Adrenal gland (tissue), 12 donors: ENCODE results near the gene ATOH8. TPM values are rescaled to one million over a fixed set of nuclear protein-coding genes. Genes with fewer than 3 reads are reported as not detected.

Experiments used
- DNase-seq, 7 donors: peaks; one replicate each; pipeline ENCODE4 v3.0.0-alpha.2; 2019 to 2020
- H3K27ac ChIP-seq, 5 donors: fragments of 200-600 bp; sonication (generic) in 4 of 5; 1 replicate in 3 of 5; 2 replicates in 2 of 5; pipeline versions ENCODE4 v1.5.1 to v1.8.0; 2016 to 2020; ENCODE audit warnings: mild to moderate bottlenecking in 1 of 5
- H3K27me3 ChIP-seq: fragments of 200-600 bp; 2 replicates; pipeline ENCODE4 v1.8.0; 2021
- H3K36me3 ChIP-seq, 2 donors: fragments of 200-600 bp; replicated peaks in 1 of 2; 1 replicate in 1 of 2; 2 replicates in 1 of 2; pipeline versions ENCODE4 v1.5.1 to v1.8.0; 2018 to 2022
- H3K4me1 ChIP-seq, 2 donors: fragments of 200-600 bp; replicated peaks in 1 of 2; 1 replicate in 1 of 2; 2 replicates in 1 of 2; pipeline versions ENCODE4 v1.5.1 to v1.8.0; 2018 to 2021
- H3K4me3 ChIP-seq, 4 donors: fragments of 200-600 bp; sonication (generic) in 3 of 4; one replicate each; pipeline ENCODE4 v1.5.1; 2016 to 2018
- H3K9me3 ChIP-seq, 3 donors: fragments of 200-600 bp; sonication (generic) in 1 of 3; replicated peaks in 1 of 3; 1 replicate in 2 of 3; 2 replicates in 1 of 3; pipeline versions ENCODE4 v1.5.1 to v1.8.0; 2016 to 2021
- CTCF ChIP-seq, 6 experiments: fragments of 450-650 bp in 4 of 6; fragments of 200-600 bp in 2 of 6; sonication (generic) in 1 of 6; IDR thresholded peaks; 1 replicate in 5 of 6; 2 replicates in 1 of 6; pipeline versions ENCODE4 v1.5.1 to v1.8.0; 2016 to 2021; ENCODE audit warnings: antibody characterized with exemption in 6 of 6, mild to moderate bottlenecking in 2 of 6, moderate library complexity in 1 of 6
- POLR2A ChIP-seq, 2 donors: fragments of 450-650 bp; IDR thresholded peaks; one replicate each; pipeline ENCODE4 v1.6.1; 2017; ENCODE audit warnings: antibody characterized with exemption in 2 of 2, mild to moderate bottlenecking in 2 of 2, moderate library complexity in 1 of 2
- WGBS, 4 donors: extraction: QIAGEN DNeasy Blood & Tissue Kit in 2 of 4; methylation state at CpG; one replicate each; pipeline versions ENCODE4 v1.1.5 to v1.1.7; 2013 to 2017; 5-methylcytosine and 5-hydroxymethylcytosine counted together
- intact Hi-C, 2 donors: fragments of 100-400 bp; cut with DNase I; formaldehyde crosslinking; loops; one replicate each; pipeline versions ENCODE4 v1.14.1 to v1.15.0; 2022 to 2023
- polyA plus RNA-seq, 3 donors: library from polyadenylated mRNA; stranded (reverse); fragments of 200-250 nt in 2 of 3; fragments of 350-450 nt in 1 of 3; fragmentation: Illumina TruSeq in 1 of 3; extraction: RNeasy Lipid Tissue Mini Kit (QIAGEN cat#74804) in 1 of 3; gene quantifications; one replicate each; pipeline ENCODE4 v1.2.3, GENCODE V29; 2013 to 2014
- total RNA-seq, 9 donors: library from RNA; depleted of rRNA in 4 of 9; stranded (reverse); fragments of >200 nt in 4 of 9; fragments of 120-200 nt in 1 of 9; fragmentation: NEBNext Ultra II Directional in 1 of 9; extraction: Animal tissue kit (Norgen Biotek cat#: 25700) in 1 of 9; gene quantifications; one replicate each; pipeline versions ENCODE4 v1.1.0 to v1.2.4, GENCODE V29; 2013 to 2023
- donor health status: healthy with polysubstance abuse.
- donor health status: Bipolar disorder and iron deficiency.
- donor health status: DM: yes; HTN: yes; CAD: no.
- donor health status: DM: no; HTN: no; CAD: no.
- donor health status: DM: no; HTN: no; CAD: no.
- donor health status: DM: yes; HTN: yes; CAD: no.

Gene ATOH8
- total and polyA plus RNA-seq, 12 donors: 0.88 to 44.0 (median 6.0) TPM

GRCh38 chr2:85748985-85749875 lies 4.6 kb upstream of the ATOH8 start:
- no peak overlapping the region for H3K4me3 ChIP-seq
- H3K4me1 ChIP-seq: peaks cover 15 to 39% of the 10 kb centered on the region in 2 donors
- peak overlapping the region in 1 of 5 donors; percentile 33 for H3K27ac ChIP-seq
- DNase-seq: no peak
- H3K27me3 ChIP-seq: peaks cover 4% of the 10 kb centered on the region
- intact Hi-C loops: loop anchor here (2.0 to 5.0 kb wide), 3 partner anchors 20 to 63 kb away; no protein-coding TSS in a partner anchor
- TF ChIP-seq CTCF (IDR thresholded peaks at IDR 0.05) (no peak), POLR2A (IDR thresholded peaks at IDR 0.05) (no peak)
- no peaks in the 10 kb centered on the region for H3K9me3 ChIP-seq
- 61 to 67% (median 64%) methylated on average over 6 to 7 of the region's 7 CpGs for WGBS, 4 donors
- H3K36me3 ChIP-seq: no peaks in the 10 kb centered on the region

GRCh38 chr2:85750587-85751575 lies 2.9 kb upstream of the ATOH8 start:
- no peak overlapping the region for H3K4me3 ChIP-seq
- H3K36me3 ChIP-seq: no peaks in the 10 kb centered on the region
- H3K9me3 ChIP-seq: no peaks in the 10 kb centered on the region
- TF ChIP-seq POLR2A (IDR thresholded peaks at IDR 0.05) (no peak), CTCF (IDR thresholded peaks at IDR 0.05) (peak; percentile 78 to 90 (median 86))
- peaks cover 22 to 40% of the 10 kb centered on the region in 2 donors for H3K4me1 ChIP-seq
- 26 to 45% (median 33%) methylated on average over 11 to 15 of the region's 15 CpGs for WGBS, 4 donors
- no peak overlapping the region for H3K27ac ChIP-seq
- intact Hi-C loops: loop anchor here in 1 of 2 donors (5.0 kb wide), 1 partner anchor 61 kb away; no protein-coding TSS in a partner anchor
- peaks cover 19% of the 10 kb centered on the region for H3K27me3 ChIP-seq
- peak; percentile 68 to 88 (median 80) for DNase-seq

- Histone ChIP-seq H3K27ac (no peak overlapping the region), H3K9me3 (no peaks in the 10 kb centered on the region), H3K4me1 (peaks cover 22 to 34% of the 10 kb centered on the region in 2 donors), H3K36me3 (no peaks in the 10 kb centered on the region), H3K4me3 (no peak overlapping the region), H3K27me3 (peaks cover 19% of the 10 kb centered on the region)
- no peak for DNase-seq
- intact Hi-C loops: loop anchor here in 1 of 2 donors (5.0 kb wide), 1 partner anchor 61 kb away; no protein-coding TSS in a partner anchor
- TF ChIP-seq CTCF (IDR thresholded peaks at IDR 0.05): no peak
- TF ChIP-seq POLR2A (IDR thresholded peaks at IDR 0.05): no peak
- 71 to 73% (median 73%) methylated on average over 10 to 11 of the region's 11 CpGs for WGBS, 4 donors
These were observed 2.2 kb upstream of the ATOH8 start for GRCh38 chr2:85751627-85752026.
